PC-9 (cell line): ENCODE data around the gene ABCB9. TPM values are rescaled to one million over a fixed set of nuclear protein-coding genes. Genes with fewer than 3 reads are reported as not detected.

Experiments
- BruUV-seq: library from RNA; stranded (reverse); fragments of 400-500 nt; replicated peaks from 2 replicates; lab custom pipeline; 2021; lab: Mats Ljungman, UMichigan
- CTCF ChIA-PET: fragments of 300-600 bp; sonication (Branson Sonifier 250); formaldehyde crosslinking; loops from one replicate; lab custom pipeline; 2022; ENCODE audit warnings: antibody characterized with exemption; lab: Charles Lee
- POLR2A ChIA-PET: fragments of 300-600 bp; sonication (Branson Sonifier 250); formaldehyde crosslinking; loops from one replicate; lab custom pipeline; 2022; ENCODE audit warnings: antibody characterized with exemption; ENCODE audit not compliant: unreplicated experiment; lab: Charles Lee
- DNase-seq, 2 experiments: peaks; one replicate each; pipeline versions ENCODE4 v3.0.0 to v3.0.0-alpha.2; 2015 to 2022; ENCODE audit warnings: mixed read lengths in 1 of 2
- H2AFZ ChIP-seq: fragments of 200-600 bp; sonication (generic); 2 replicates; pipeline ENCODE4 v1.8.1; 2017; ENCODE audit warnings: antibody characterized with exemption
- H3F3A ChIP-seq: fragments of 200-600 bp; sonication (generic); 2 replicates; pipeline ENCODE4 v1.8.1; 2017; ENCODE audit warnings: antibody characterized with exemption, mild to moderate bottlenecking, low read depth; ENCODE audit not compliant: insufficient read depth
- H3K27ac ChIP-seq: fragments of 200-600 bp; sonication (generic); 2 replicates; pipeline ENCODE4 v1.6.1; 2016; ENCODE audit warnings: mixed run types
- H3K27me3 ChIP-seq: fragments of 200-600 bp; sonication (generic); 2 replicates; pipeline ENCODE4 v1.6.1; 2016; ENCODE audit warnings: low read depth, mixed run types; ENCODE audit not compliant: insufficient read depth
- H3K36me3 ChIP-seq: fragments of 200-600 bp; sonication (generic); 2 replicates; pipeline ENCODE4 v1.6.1; 2016; ENCODE audit warnings: low read depth, mixed run types
- H3K4me1 ChIP-seq: fragments of 200-600 bp; sonication (generic); replicated peaks from 2 replicates; pipeline ENCODE4 v1.6.1; 2016; ENCODE audit warnings: mixed run types; ENCODE audit not compliant: insufficient read depth
- H3K4me2 ChIP-seq: fragments of 200-600 bp; sonication (generic); 2 replicates; pipeline ENCODE4 v1.6.1; 2017; ENCODE audit warnings: mixed run types
- H3K4me3 ChIP-seq: fragments of 200-600 bp; sonication (generic); 2 replicates; pipeline ENCODE4 v1.6.1; 2016; ENCODE audit warnings: mixed run types
- H3K79me2 ChIP-seq: fragments of 200-600 bp; sonication (generic); 2 replicates; pipeline ENCODE4 v1.6.1; 2017; ENCODE audit warnings: low read depth, mixed run types
- H3K9me2 ChIP-seq: fragments of 200-600 bp; sonication (generic); 2 replicates; pipeline ENCODE4 v1.8.1; 2017; ENCODE audit warnings: mild to moderate bottlenecking; ENCODE audit not compliant: insufficient read depth
- H3K9me3 ChIP-seq: fragments of 200-600 bp; sonication (generic); 2 replicates; pipeline ENCODE4 v1.8.1; 2016; ENCODE audit warnings: low read depth; ENCODE audit not compliant: insufficient read depth
- H4K20me1 ChIP-seq: fragments of 200-600 bp; sonication (generic); 2 replicates; pipeline ENCODE4 v1.8.1; 2017; ENCODE audit not compliant: insufficient read depth
- CTCF ChIP-seq: fragments of 200-600 bp; sonication (generic); conservative IDR thresholded peaks from 2 replicates; pipeline ENCODE4 v1.6.1; 2017; ENCODE audit warnings: mixed run types, antibody characterized with exemption, mild to moderate bottlenecking, moderate library complexity
- EZH2 ChIP-seq: fragments of 200-600 bp; sonication (generic); IDR thresholded peaks from 2 replicates; pipeline ENCODE4 v1.8.0; 2017; ENCODE audit warnings: antibody characterized with exemption, low read depth
- intact Hi-C: fragments of 100-400 bp; cut with micrococcal nuclease; formaldehyde crosslinking; loops from one replicate; pipeline ENCODE4 v1.10.0; 2022; ENCODE audit not compliant: unreplicated experiment
- total RNA-seq: library from RNA; stranded (reverse); gene quantifications from 2 replicates; pipeline ENCODE4 v1.2.3, GENCODE V29; 2021

ABCB9 gene
- total RNA-seq, 1 experiment from 2014 or later: 13.0 TPM

DNA sequence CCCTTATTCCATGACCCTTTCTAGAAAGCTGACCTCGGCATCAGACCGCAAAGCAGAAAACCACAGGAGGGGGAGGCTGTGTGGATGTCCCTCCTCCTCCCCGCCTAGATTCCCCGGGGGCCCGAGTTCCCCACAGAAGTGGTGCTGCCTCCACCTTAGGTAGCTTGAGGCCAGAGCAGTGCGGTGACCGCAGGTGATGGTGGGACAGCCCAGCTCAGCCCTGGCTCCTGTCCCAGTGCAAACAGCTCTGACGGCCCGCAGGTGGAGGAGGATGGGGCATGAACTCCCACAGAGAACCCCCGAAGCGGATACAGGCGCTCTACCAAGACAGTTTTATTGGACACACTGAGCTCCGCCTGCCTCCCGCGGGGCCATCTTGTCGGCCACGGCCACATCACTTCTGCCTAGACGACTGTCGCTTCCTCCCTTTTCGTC, 33.7 kb upstream of the ABCB9 start:
- H2AFZ ChIP-seq: no peak overlapping the region
- no peaks in the 10 kb centered on the region for H3K79me2 ChIP-seq
- no peaks in the 10 kb centered on the region for H3F3A ChIP-seq
- no TSS peak for BruUV-seq
- H3K9me3 ChIP-seq: no peaks in the 10 kb centered on the region
- H3K27me3 ChIP-seq: no peaks in the 10 kb centered on the region
- no peak for TF ChIP-seq EZH2
- no peak for TF ChIP-seq CTCF
- H3K4me3 ChIP-seq: no peak overlapping the region
- no peaks in the 10 kb centered on the region for H4K20me1 ChIP-seq
- no peak for DNase-seq
- no peak overlapping the region for H3K27ac ChIP-seq
- no peaks in the 10 kb centered on the region for H3K4me1 ChIP-seq
- no peaks in the 10 kb centered on the region for H3K36me3 ChIP-seq
- no peaks in the 10 kb centered on the region for H3K9me2 ChIP-seq
- CTCF ChIA-PET: no interaction called here
- POLR2A ChIA-PET: no interaction called here
- H3K4me2 ChIP-seq: no peak overlapping the region
- intact Hi-C loops: no loop called here

- no peaks in the 10 kb centered on the region for H3K4me1 ChIP-seq
- H4K20me1 ChIP-seq: no peaks in the 10 kb centered on the region
- no peaks in the 10 kb centered on the region for H3K79me2 ChIP-seq
- no peaks in the 10 kb centered on the region for H3K9me3 ChIP-seq
- no peak overlapping the region for H2AFZ ChIP-seq
- no peaks in the 10 kb centered on the region for H3F3A ChIP-seq
- H3K4me2 ChIP-seq: no peak overlapping the region
- no peak overlapping the region for H3K4me3 ChIP-seq
- no peaks in the 10 kb centered on the region for H3K36me3 ChIP-seq
- BruUV-seq: no TSS peak
- ChIA-PET CTCF (no interaction called here), POLR2A (no interaction called here)
- no peak for DNase-seq
- no peaks in the 10 kb centered on the region for H3K9me2 ChIP-seq
- intact Hi-C loops: no loop called here
- H3K27ac ChIP-seq: no peak overlapping the region
- no peak for TF ChIP-seq EZH2
- TF ChIP-seq CTCF: no peak
- no peaks in the 10 kb centered on the region for H3K27me3 ChIP-seq
Measured at GRCh38 chr12:122999196-122999946, 33.1 kb upstream of the ABCB9 start.

DNA sequence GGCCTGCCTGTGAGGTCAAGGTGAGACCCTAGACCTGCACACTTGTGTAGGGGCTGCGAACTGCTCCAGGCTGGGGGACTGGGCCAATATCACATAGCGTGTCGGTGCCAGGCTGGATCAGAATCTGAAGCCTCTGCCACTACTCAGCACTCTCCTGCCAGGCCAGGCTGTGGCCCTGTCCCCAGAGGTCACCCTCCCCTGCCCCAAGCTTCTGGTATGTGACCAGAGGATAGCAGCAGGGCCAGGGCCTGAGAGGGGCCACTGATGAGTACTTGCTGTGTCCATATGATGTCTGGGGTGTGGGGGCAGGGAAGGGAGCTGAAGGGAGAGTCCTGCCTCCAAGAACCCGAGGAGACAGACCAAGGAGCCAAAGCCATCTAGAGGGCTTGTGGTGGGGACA, 32.1 kb upstream of the ABCB9 start:
- Histone ChIP-seq H3K27me3 (no peaks in the 10 kb centered on the region), H3K79me2 (no peaks in the 10 kb centered on the region), H3K4me1 (no peaks in the 10 kb centered on the region), H3K9me2 (no peaks in the 10 kb centered on the region), H3K27ac (no peak overlapping the region), H3K4me3 (no peak overlapping the region), H3K36me3 (no peaks in the 10 kb centered on the region), H3F3A (no peaks in the 10 kb centered on the region), H2AFZ (no peak overlapping the region), H4K20me1 (no peaks in the 10 kb centered on the region), H3K4me2 (no peak overlapping the region), H3K9me3 (no peaks in the 10 kb centered on the region)
- intact Hi-C loops: no loop called here
- TF ChIP-seq EZH2 (no peak), CTCF (no peak)
- POLR2A ChIA-PET: no interaction called here
- no peak for DNase-seq
- BruUV-seq: no TSS peak
- CTCF ChIA-PET: no interaction called here
